HG03442 (cell line): Measurements from ENCODE around the gene PLRG1.

Experiments used
- ATAC-seq: cut with Tn5 transposase; IDR thresholded peaks from one replicate; pipeline ENCODE4 v1.9.1; 2021; ENCODE audit warnings: mild to moderate bottlenecking, moderate library complexity; ENCODE audit not compliant: unreplicated experiment

PLRG1 gene

DNA sequence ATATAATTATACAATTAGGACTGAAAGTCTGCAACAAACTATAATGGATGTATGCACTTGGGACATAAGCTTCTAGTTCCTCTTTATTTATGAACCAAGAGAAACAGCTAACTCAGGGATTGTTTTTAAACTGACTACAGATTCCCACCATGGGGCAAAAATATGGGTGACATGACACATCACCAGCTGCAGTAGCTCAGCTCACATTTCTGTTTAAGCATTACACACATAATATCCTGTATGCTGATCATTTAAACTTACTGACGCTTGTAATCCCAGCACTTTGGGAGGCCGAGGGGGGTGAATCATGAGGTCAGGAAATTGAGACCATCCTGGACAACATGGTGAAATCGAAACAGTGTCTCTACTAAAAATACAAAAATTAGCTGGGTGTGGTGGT lies 24.1 kb upstream of the PLRG1 start:
- no peak for ATAC-seq

DNA sequence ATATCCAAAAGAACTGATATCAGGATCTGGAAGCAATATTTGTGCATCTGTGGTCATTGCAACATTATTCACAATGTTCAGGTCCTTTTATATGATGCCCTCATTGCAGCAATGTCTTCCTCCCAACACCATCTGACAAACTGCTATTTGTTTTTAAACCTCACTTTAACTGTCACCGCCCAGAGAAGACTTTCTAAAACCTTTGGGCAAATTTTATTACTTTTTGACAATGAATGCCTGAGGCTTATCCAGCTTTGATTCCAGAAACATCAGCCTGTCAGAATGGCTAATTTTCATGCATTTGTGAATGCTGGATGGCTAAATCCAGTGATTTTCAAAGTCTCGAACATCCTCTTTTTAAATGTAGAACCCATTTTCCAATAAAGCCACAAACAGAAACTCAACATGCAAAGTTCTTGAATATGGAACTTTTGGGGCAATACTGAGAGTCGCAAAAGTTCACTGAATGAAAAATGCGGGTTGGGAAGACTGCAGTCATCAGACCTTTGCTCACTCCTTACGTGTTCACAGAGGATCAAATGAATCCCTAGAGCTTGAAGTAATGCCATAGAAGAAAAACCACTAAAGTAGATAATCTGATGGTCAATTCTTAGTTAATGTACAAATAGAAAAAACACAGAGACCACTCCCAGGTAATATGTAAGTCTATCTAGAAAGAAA lies 23.1 kb upstream of the PLRG1 start:
- ATAC-seq: no peak

DNA sequence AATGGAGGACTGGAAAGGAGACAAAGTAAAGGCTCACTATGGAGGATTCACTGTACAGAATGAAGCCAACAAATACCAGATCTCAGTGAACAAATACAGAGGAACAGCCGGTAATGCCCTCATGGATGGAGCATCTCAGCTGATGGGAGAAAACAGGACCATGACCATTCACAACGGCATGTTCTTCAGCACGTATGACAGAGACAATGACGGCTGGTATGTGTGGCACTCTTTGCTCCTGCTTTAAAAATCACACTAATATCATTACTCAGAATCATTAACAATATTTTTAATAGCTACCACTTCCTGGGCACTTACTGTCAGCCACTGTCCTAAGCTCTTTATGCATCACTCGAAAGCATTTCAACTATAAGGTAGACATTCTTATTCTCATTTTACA lies 19.4 kb upstream of the PLRG1 start:
- ATAC-seq: no peak

DNA sequence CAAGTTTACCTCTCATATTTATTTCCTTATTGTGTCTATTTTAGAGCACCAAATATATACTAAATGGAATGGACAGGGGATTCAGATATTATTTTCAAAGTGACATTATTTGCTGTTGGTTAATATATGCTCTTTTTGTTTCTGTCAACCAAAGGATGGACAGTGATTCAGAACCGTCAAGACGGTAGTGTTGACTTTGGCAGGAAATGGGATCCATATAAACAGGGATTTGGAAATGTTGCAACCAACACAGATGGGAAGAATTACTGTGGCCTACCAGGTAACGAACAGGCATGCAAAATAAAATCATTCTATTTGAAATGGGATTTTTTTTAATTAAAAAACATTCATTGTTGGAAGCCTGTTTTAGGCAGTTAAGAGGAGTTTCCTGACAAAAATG lies 18.8 kb upstream of the PLRG1 start:
- no peak for ATAC-seq

- ATAC-seq: no peak
These were observed 16.5 kb upstream of the PLRG1 start for GRCh38 chr4:154566639-154567204.

GRCh38 chr4:154565704-154566103 lies 15.5 kb upstream of the PLRG1 start:
- ATAC-seq: no peak

GRCh38 chr4:154564311-154564710 lies 14.1 kb upstream of the PLRG1 start:
- no peak for ATAC-seq

DNA sequence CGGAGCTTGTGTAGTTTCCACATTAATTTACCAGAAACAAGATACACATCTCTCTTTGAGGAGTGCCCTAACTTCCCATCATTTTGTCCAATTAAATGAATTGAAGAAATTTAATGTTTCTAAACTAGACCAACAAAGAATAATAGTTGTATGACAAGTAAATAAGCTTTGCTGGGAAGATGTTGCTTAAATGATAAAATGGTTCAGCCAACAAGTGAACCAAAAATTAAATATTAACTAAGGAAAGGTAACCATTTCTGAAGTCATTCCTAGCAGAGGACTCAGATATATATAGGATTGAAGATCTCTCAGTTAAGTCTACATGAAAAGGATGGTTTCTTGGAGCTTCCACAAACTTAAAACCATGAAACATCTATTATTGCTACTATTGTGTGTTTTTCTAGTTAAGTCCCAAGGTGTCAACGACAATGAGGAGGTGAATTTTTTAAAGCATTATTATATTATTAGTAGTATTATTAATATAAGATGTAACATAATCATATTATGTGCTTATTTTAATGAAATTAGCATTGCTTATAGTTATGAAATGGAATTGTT lies 12.6 kb upstream of the PLRG1 start, which contains the start of gene FGB:
Gene FGB (plus strand): TSS at position 315 of the 558 bp plus-strand sequence. CDS start 8 bp downstream, at position 323.
- ATAC-seq: no peak

- ATAC-seq: no peak
These were observed 10.6 kb upstream of the PLRG1 start for GRCh38 chr4:154560824-154561231.

GRCh38 chr4:154560419-154560801 lies 10.2 kb upstream of the PLRG1 start:
- no peak for ATAC-seq

GRCh38 chr4:154559494-154560418 lies 9.6 kb upstream of the PLRG1 start:
- peak; percentile 81 for ATAC-seq

GRCh38 chr4:154559141-154559493 lies 8.9 kb upstream of the PLRG1 start:
- peak; percentile 23 for ATAC-seq

DNA sequence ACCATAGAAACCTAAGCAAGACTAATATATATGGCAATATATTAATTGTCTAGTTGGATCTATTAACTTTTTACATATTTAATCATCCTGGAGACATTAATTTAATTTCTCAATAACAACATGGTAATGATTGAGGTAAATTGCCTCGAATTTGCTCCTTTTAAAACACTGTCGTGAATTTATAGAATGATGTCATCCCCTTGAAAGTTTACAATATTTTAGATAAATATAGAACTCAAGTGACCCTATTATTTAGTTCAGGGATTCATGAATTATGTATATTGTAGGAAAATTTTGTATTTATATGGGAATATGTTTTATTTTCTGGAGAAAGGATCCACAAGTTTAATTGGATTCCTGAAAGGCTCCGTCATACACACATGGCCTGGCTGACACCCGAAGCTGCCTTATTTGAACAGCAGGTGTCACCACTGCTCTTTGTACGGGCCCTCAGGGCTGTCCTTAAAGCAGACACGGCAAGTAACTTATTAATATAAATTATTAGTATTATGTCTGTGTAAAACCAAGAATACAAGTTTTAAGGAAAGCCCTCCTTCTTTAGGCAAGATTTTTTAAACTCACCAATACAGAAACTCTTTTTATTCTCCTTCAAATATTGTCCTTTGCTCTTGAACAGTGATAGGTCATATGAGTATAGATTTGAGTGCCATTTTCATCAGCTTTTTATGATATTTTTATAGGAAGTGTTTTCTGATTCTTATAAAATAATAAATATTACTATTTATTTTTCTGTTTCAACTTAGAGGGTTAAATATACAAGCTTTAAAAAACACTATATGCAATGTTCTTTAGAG lies 1.9 kb upstream of the PLRG1 start:
- peak; percentile 53 for ATAC-seq

GRCh38 chr4:154545689-154546088 lies 4.5 kb downstream of the PLRG1 start:
- ATAC-seq: no peak

GRCh38 chr4:154542271-154542879 lies 7.8 kb downstream of the PLRG1 start:
- no peak for ATAC-seq

GRCh38 chr4:154534296-154534695 lies 15.9 kb downstream of the PLRG1 start:
- no peak for ATAC-seq

DNA sequence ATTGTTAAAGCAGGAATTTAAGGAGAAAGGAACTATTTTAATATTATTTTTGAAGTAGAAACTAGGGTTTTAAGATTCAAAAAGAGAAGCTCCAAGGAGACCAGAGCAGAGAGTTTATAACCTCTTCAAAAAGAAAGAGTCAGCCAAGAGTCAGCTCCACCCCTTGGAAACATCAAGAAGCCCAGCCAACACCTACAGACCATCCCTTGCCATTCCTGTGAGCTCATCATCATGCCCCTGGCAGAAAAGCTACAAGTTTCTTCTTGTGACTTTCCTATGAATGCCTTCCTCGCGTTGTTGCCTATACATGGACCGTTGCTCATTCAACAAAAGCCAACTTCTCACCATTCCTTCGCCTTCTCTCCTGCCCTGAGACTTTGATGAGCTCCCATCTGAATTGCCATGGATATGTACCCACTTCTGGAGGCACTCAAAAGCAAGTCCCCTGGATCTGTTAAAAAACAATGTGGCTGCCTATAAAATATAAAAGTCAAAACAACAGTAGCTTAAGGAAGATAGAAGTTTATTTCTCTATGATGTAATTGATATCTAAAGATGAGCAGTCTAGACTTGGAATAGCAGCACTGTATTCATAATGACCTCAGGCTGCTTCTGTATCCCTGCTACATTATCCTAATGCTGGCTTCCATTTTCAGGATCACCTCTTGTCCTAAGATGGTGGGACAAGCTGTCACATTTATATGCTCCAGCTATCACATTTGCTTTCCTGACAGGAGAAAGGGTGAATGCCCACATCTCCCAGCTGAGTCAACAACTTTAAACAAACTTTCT lies 20.3 kb downstream of the PLRG1 start:
- no peak for ATAC-seq

DNA sequence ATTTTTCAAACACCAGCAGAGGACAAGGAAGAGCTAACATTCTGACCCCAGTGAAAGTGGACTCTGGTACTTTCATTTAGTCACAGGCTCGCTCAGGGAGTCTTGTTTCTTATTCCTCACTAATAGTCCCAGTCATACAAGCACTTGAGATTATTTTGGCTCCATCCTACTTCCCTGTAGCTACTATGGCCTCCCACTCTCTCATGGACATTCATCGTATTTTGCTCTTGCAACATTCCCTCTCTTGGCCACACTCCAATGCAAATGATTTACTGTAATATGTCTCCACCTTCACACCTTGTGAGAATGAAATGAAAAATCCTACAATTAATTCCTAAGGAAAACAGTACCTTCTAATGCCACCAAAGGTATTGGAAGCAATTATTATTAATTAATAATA lies 21.3 kb downstream of the PLRG1 start:
- ATAC-seq: no peak

- ATAC-seq: no peak
These were observed 22.9 kb downstream of the PLRG1 start for GRCh38 chr4:154527308-154527707.
